Measurements from ENCODE around the gene KANTR. TPM values are rescaled to one million over a fixed set of nuclear protein-coding genes. Genes with fewer than 3 reads are reported as not detected.
A peak's percentile ranks its signal among the peaks of the same experiment; 100 is the strongest.

KANTR gene
- total RNA-seq, 2 donors from 2014 or later = 3.3 to 6.0 TPM

DNA sequence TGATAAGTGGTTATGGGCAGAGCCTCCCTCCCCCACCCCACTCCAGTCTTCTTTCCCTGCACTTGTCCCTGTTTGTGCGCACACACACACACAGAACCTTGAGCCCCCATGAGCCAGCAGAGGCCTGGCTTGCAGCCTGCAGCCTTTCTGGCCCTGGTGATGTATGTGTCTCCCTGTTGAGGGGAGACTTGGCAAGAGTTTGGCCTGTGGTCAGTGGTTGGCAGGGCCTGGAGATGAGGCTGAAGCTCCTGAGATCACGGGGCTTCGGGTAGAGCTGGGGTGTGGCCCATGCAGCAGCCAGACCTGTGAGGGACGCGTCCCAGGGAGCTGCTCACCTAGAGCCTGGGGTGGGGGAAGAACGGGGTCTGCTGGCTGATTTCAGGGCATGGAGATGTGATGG is 43.1 kb upstream of the KANTR start:
- H3K4me3 ChIP-seq = no peak overlapping the region
- H3K27me3 ChIP-seq = no peaks in the 10 kb centered on the region
- H3K27ac ChIP-seq = no peak overlapping the region
- no peaks in the 10 kb centered on the region for H3K36me3 ChIP-seq
- no peaks in the 10 kb centered on the region for H3K9me3 ChIP-seq
- TF ChIP-seq, protein P1, sequence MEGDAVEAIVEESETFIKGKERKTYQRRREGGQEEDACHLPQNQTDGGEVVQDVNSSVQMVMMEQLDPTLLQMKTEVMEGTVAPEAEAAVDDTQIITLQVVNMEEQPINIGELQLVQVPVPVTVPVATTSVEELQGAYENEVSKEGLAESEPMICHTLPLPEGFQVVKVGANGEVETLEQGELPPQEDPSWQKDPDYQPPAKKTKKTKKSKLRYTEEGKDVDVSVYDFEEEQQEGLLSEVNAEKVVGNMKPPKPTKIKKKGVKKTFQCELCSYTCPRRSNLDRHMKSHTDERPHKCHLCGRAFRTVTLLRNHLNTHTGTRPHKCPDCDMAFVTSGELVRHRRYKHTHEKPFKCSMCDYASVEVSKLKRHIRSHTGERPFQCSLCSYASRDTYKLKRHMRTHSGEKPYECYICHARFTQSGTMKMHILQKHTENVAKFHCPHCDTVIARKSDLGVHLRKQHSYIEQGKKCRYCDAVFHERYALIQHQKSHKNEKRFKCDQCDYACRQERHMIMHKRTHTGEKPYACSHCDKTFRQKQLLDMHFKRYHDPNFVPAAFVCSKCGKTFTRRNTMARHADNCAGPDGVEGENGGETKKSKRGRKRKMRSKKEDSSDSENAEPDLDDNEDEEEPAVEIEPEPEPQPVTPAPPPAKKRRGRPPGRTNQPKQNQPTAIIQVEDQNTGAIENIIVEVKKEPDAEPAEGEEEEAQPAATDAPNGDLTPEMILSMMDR (IDR thresholded peaks at IDR 0.05) = no peak
- H3K4me1 ChIP-seq = no peaks in the 10 kb centered on the region
- DNase-seq (ENCODE audit: low spot score) = no peak

DNA sequence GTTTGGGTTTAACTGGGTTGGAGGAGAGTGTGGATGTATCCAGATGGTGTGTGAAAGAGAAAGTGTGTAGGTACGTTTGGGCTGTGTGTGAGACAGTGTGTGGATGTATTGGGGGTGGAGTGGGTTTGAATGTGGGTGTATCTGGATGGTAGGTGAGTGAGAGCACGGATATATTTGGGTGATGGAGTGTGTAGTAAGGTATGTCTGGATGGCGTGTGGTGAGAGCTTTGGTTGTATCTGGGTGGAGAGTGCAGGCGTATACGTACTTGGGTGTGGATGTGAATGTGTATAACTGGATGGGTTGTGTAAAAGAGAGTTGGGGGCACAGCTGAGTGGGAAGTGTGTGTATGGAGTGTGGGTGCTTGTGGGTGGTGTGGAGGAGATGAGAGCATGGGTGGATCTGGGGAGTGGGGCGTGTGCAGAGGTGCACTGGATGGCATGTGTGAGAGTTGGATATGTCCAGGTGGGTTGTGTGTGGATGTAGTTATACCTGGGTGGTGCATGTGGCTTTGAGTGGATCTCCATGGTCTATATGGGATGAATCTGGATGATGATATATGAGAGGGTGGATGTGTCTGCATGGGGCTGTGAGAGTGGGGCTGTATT is 38.6 kb upstream of the KANTR start:
- H3K27me3 ChIP-seq = no peaks in the 10 kb centered on the region
- DNase-seq (ENCODE audit: low spot score) = no peak
- H3K36me3 ChIP-seq = no peaks in the 10 kb centered on the region
- H3K9me3 ChIP-seq = no peaks in the 10 kb centered on the region
- no peak overlapping the region for H3K4me3 ChIP-seq
- no peaks in the 10 kb centered on the region for H3K4me1 ChIP-seq
- H3K27ac ChIP-seq = no peak overlapping the region
- TF ChIP-seq, protein P1 (IDR thresholded peaks at IDR 0.05) = no peak

DNA sequence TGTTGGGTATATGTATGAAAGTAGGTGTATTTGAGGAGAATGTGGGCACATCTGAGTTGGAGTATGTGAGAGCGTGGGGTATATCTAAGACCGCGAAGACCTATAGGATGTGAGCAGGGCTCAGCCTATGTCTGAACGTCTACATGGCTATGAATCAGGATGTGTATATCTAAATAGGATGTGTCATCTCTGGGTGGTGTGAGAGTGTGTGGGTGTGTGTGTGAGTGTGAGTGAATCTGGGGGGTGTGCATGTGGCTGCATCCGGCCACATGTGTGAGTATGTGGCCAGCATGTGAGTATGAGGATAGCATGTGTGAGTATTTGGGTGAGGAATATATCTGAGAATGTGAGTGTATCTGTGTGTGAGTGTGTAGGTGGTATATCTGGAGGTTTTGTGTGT is 37.6 kb upstream of the KANTR start:
- H3K27ac ChIP-seq = no peak overlapping the region
- no peak for DNase-seq (ENCODE audit: low spot score)

DNA sequence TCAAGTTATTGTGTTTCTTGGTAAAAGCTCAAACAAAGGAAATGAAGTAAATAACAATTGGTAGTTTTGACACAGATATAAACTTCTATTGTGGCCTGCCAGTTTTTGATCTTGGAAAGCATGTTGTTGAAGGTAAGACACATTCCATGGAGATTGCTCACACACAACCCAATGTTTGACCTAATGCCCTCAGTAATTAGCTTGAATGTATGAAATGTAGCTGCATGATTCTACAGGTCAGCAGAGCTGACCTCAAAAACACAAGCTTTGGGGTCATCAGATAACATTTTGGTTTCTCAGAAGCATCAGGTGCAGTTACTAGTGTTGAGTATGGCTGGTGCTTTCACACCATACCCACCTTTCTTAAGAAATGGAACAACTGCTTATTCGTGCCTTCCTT is 28.8 kb upstream of the KANTR start:
- Histone ChIP-seq H3K27ac (no peak overlapping the region), H3K36me3 (no peaks in the 10 kb centered on the region), H3K9me3 (no peaks in the 10 kb centered on the region), H3K4me3 (no peak overlapping the region), H3K27me3 (no peaks in the 10 kb centered on the region), H3K4me1 (no peaks in the 10 kb centered on the region)
- TF ChIP-seq, protein P1 (IDR thresholded peaks at IDR 0.05) = no peak
- no peak for DNase-seq (ENCODE audit: low spot score)

More for the DNA sequence above, 37.6 kb upstream of the KANTR start:
- Histone ChIP-seq H3K36me3 (no peaks in the 10 kb centered on the region), H3K27me3 (no peaks in the 10 kb centered on the region), H3K4me3 (no peak overlapping the region), H3K4me1 (no peaks in the 10 kb centered on the region), H3K9me3 (no peaks in the 10 kb centered on the region)
- TF ChIP-seq, protein P1 (IDR thresholded peaks at IDR 0.05) = no peak

DNA sequence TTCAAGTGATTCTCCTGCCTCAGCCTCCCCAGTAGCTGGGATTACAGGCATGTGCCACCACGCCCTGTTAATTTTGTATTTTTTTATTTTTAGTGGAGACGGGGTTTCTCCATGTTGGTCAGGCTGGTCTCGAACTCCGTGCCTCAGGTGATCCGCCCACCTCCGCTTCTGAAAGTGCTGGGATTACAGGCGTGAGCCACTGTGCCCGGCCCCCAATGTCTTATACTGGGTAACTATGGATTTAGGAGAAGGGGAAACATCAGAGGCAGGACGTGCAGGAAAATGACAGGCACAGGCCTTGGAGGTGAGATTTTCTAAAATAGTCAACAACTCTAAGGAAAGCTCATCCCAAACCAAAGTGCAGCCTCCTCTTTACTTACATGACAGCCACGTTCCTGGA is 22.9 kb upstream of the KANTR start:
- DNase-seq (ENCODE audit: low spot score) = peak; percentile 54
- no peaks in the 10 kb centered on the region for H3K27me3 ChIP-seq
- H3K27ac ChIP-seq = no peak overlapping the region
- no peaks in the 10 kb centered on the region for H3K9me3 ChIP-seq
- H3K4me3 ChIP-seq = no peak overlapping the region
- H3K4me1 ChIP-seq = no peaks in the 10 kb centered on the region
- H3K36me3 ChIP-seq = no peaks in the 10 kb centered on the region
- TF ChIP-seq, protein P1 (IDR thresholded peaks at IDR 0.05) = no peak
